HG03469 (cell line): Measurements from ENCODE around the gene NAA10.

Source experiments
- ATAC-seq: cut with Tn5 transposase; IDR thresholded peaks from one replicate; pipeline ENCODE4 v1.9.1; 2021; ENCODE audit warnings: mild to moderate bottlenecking, moderate library complexity, moderate number of reproducible peaks; ENCODE audit not compliant: unreplicated experiment

Gene NAA10

GRCh38 chrX:153950127-153950526 is 15.3 kb upstream of the NAA10 start:
- no peak for ATAC-seq

- ATAC-seq, result no peak
Observed at GRCh38 chrX:153948847-153949805, 14.3 kb upstream of the NAA10 start.

GRCh38 chrX:153948002-153948466 is 13.2 kb upstream of the NAA10 start:
- no peak for ATAC-seq

GRCh38 chrX:153947009-153947769 is 12.4 kb upstream of the NAA10 start:
- ATAC-seq, result no peak

- ATAC-seq, result no peak
Observed at GRCh38 chrX:153945956-153946943, 11.4 kb upstream of the NAA10 start.

- no peak for ATAC-seq
Observed at GRCh38 chrX:153944800-153945150, 9.9 kb upstream of the NAA10 start.

GRCh38 chrX:153944140-153944799 is 9.4 kb upstream of the NAA10 start, which contains the start of gene RENBP:
Gene RENBP (minus strand): TSS chrX:153944643. CDS start chrX:153944610, 33 bp downstream.
- no peak for ATAC-seq

GRCh38 chrX:153941336-153942252 is 6.8 kb upstream of the NAA10 start:
- no peak for ATAC-seq

GRCh38 chrX:153939573-153939972 is 4.7 kb upstream of the NAA10 start:
- no peak for ATAC-seq

GRCh38 chrX:153938226-153938786 is 3.5 kb upstream of the NAA10 start:
- ATAC-seq, result no peak

- no peak for ATAC-seq
Observed at GRCh38 chrX:153937056-153937455, 2.2 kb upstream of the NAA10 start.

- ATAC-seq, result no peak
Observed at GRCh38 chrX:153935326-153935851, 552 bp upstream of the NAA10 start.

GRCh38 chrX:153934148-153934761 is 582 bp downstream of the NAA10 start:
- ATAC-seq, result no peak

GRCh38 chrX:153933748-153934147 is 1.1 kb downstream of the NAA10 start:
- no peak for ATAC-seq

- ATAC-seq, result no peak
Observed at GRCh38 chrX:153932220-153932915, 2.5 kb downstream of the NAA10 start.

- ATAC-seq, result no peak
Observed at GRCh38 chrX:153931748-153932147, 3.1 kb downstream of the NAA10 start.

GRCh38 chrX:153931151-153931550 is 3.7 kb downstream of the NAA10 start:
- no peak for ATAC-seq
